HEK293 (cell line): ENCODE measurements around the gene SUPT20HL2.

Experiments used
- CTCF ChIP-seq: fragments of 450-650 bp; formaldehyde crosslinking; IDR thresholded peaks from 2 replicates; pipeline ENCODE4 v1.5.1; 2016; ENCODE audit warnings: missing biosample characterization, missing genetic modification characterization
- PRDM1 ChIP-seq: fragments of 450-650 bp; formaldehyde crosslinking; IDR thresholded peaks from 2 replicates; pipeline ENCODE4; 2016; ENCODE audit warnings: missing biosample characterization, missing genetic modification characterization
- ZNF202 ChIP-seq: fragments of 450-650 bp; formaldehyde crosslinking; IDR thresholded peaks from 2 replicates; pipeline ENCODE4 v1.5.1; 2016; ENCODE audit warnings: missing biosample characterization, missing genetic modification characterization, borderline replicate concordance
- ZNF266 ChIP-seq: fragments of 450-650 bp; formaldehyde crosslinking; IDR thresholded peaks from 2 replicates; pipeline ENCODE4 v1.5.1; 2016; ENCODE audit warnings: missing biosample characterization, missing genetic modification characterization, low read depth
- ZNF48 ChIP-seq: fragments of 450-650 bp; formaldehyde crosslinking; IDR thresholded peaks from 2 replicates; pipeline ENCODE4 v1.5.1; 2016; ENCODE audit warnings: missing biosample characterization, missing genetic modification characterization

- TF ChIP-seq CTCF (tag by site-specific recombination), result no peak
- no peak for TF ChIP-seq ZNF202 (tag by site-specific recombination)
- TF ChIP-seq PRDM1 (tag by site-specific recombination), result no peak
- no peak for TF ChIP-seq ZNF48
- no peak for TF ChIP-seq ZNF266 (tag by site-specific recombination)
Observed at GRCh38 chrX:24293412-24293811, 20.5 kb downstream of the SUPT20HL2 start.
